GM18907 (cell line): ENCODE data around the gene IL36G.

Experiments
- ATAC-seq: cut with Tn5 transposase; IDR thresholded peaks from one replicate; pipeline ENCODE4 v1.9.1; 2021; ENCODE audit warnings: mild to moderate bottlenecking, moderate library complexity; ENCODE audit not compliant: unreplicated experiment

Gene IL36G

DNA sequence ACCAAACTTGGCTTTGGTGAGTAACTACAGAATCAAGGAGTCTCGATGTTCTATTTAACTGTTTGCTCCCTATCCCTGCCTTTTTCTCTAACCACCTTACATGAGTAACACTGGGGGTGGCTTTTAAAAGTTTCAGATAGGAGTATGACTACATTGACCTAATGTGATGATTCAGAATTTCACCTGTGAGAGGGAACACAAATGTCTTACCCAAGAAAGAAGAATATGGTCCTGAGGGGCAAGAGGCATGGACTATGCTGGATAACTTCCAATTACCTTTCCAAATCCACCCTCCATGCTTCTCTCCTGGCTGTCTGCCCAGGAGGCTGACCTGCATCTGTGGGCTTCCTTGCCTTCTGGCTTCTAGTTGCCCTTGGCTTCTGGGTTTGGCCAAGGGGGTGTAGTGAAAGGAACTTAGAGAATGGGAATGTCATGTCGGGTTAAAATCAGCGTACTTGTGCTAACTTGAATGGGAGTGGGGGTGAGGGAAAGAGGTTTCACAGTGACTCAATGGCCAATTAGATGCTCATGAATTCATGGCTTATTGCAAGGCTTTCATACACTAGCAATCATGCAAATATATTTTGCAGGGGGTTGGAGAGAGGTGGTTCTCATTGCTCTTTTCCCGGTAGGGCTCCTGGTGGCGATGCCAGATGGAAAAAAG lies 5.3 kb upstream of the IL36G start:
- no peak for ATAC-seq

DNA sequence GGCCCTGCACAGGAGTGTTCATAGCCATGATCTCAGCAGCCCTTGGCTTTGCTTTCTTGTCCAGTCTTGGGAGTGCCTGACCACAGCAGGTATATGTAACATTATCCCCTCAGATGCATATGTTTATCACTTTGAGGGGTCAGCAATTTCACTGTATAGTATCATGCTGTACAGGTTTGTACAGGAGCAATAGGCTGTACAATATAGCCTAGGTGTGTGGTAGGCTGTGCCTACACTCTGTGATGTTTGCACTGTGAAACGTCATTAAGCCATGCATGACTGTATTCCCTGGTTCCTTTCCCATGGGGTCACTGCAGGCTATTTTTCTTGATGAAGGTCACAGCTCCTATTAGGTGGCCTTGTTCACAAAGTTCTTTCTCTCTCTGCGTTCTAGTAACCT lies 4.7 kb upstream of the IL36G start:
- no peak for ATAC-seq

DNA sequence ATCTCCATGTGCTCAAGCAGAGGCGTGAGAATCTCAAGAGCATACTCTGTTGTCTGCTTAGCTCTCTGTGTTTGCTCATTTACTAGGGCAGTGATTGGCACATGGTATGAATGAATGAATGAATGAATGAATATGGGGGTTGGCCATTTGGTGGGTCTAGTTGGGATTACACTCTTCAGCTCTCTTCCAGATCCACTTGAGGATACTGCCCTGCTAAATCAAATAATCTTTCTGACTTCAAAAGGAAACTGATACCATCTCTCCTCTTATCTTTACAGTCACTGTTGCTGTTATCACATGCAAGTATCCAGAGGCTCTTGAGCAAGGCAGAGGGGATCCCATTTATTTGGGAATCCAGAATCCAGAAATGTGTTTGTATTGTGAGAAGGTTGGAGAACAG lies 1.9 kb downstream of the IL36G start:
- no peak for ATAC-seq

DNA sequence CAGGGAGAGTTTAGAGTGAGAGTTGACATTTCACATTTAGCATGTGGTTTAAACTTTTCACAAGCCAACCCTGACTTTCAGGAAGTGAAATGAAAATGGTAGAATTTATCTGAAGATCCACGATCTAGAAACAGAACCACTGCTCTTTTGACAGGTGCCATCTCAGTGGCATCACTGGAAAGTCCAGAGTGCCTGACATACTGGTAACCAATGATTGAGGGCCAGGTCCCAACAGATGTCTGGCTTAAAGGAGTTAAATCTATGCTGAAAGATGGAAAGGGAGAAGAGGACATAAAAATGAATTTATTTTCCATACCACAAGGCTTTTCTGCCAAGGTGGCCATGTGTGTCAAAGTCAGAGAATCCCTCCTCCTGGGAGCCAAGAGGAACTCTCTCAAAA lies 2.7 kb downstream of the IL36G start:
- no peak for ATAC-seq

DNA sequence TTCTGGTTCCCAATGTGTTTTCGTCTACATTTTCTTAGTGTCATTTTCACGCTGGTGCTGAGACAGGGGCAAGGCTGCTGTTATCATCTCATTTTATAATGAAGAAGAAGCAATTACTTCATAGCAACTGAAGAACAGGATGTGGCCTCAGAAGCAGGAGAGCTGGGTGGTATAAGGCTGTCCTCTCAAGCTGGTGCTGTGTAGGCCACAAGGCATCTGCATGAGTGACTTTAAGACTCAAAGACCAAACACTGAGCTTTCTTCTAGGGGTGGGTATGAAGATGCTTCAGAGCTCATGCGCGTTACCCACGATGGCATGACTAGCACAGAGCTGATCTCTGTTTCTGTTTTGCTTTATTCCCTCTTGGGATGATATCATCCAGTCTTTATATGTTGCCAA lies 7.3 kb downstream of the IL36G start:
- ATAC-seq: no peak

DNA sequence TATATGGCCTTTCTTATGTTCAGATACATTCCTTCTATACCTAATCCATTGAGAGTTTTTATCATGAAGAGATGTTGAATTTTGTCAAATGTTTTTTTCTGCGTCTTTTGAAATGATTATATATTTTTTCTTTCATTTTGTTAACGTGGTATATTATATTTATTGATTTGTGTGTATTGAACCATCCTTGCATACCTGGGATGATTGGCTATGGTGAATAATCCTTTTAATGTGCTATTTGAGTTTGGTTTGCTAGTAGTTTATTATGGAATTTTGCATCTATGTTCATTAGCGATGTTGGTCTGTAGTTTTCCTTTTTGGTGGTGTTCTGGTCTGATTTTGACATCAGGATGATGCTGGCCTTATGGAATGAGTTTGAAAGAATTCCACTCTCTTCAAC lies 11.8 kb downstream of the IL36G start:
- ATAC-seq: no peak

DNA sequence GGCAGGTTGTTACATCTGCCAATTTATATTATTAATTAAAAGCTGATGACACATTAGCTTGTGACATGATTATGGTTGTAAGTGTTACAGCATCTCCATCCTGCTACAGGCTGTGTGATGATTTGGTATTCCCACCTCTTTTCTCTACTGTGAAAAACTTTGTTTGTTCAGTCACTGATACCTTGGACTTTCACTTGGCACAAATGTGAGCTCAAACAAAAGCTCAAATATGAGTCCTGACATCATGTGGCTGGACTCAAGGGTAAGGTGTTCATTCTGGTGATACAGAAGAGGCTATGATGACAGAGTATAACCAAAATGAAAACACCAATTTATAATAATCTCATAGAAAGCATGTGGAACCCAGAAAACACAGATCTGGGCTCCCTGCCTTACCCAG lies 16.0 kb downstream of the IL36G start:
- no peak for ATAC-seq

DNA sequence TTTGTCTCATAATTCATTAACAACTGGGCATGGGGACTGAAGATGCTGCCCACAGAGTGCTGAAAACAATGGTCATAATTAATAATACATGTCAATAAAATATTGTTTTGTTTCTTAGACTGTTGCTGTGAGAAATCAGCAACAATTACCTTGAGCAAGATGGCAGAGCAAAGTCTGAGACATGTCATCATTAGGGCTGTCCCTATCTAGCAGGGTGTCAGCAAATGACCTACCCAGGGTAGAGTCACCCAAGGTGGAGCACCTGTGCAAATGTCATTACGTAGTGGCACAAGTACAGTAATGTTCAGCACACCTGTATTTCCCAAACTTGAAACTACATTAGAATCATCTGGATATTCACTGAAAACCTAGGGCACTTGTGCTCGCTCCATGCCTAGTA lies 16.8 kb downstream of the IL36G start:
- ATAC-seq: no peak

DNA sequence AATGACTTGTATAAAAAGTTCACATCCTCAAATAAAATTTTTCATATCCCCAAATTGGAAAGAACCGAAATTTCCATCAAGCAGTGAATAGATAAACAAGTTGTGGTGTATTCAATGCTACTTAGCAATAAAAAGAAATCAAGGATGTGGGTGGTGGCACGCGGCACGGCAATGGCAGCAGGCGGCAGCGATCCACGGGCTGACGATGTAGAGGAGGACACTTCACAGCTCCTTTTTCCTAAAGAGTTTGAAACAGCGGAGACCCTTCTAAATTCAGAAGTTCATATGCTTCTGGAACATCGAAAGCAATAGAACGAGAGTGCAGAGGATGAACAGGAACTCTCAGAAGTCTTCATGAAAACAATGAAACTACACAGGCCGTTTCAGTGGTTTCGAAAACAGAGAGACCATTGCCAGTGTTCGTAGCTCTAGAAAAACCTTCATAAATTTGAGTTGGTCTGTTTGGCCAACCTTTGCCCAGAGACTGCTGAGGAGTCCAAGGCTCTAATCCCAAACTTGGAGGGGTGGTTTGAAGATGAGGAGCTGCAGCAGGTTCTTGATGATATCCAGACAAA lies 17.6 kb downstream of the IL36G start:
- no peak for ATAC-seq

DNA sequence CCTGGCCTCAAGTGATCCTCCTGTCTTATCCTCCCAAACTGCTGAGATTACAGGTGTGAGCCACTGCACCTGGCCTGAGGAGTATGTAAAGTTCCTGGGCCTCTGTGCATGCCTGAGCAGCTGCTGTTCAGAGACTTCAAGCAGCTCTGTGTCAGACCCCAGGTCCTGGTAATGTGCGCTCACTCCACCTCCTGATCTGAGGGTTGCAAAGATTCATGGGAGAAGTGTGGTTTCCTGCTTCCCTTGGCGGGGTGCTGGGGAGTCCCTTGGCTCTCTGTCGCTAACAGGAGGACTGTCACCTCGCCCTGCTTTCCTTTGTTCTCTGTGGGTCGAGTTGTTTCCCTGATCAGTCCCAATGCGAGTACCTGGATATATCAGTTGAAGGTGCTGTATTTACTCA lies 18.8 kb downstream of the IL36G start:
- no peak for ATAC-seq

DNA sequence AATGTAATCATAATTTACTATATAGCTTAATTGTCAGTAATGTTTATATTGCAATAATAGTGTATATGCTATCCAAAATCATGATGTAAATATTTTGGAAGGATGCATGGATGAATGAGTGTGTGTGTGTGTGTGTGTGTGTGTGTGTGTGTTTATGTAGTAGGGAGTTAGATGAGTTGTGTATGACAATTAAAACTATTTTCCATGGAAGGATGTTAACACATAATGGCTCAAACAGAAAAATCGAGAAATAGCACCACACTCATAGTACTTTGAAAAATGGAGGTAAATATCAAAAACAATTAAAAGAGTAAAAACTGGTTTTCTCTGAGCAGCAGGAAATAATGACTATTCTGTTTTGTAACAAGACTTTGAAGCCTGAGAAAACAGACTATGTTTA lies 19.3 kb downstream of the IL36G start:
- ATAC-seq: no peak

DNA sequence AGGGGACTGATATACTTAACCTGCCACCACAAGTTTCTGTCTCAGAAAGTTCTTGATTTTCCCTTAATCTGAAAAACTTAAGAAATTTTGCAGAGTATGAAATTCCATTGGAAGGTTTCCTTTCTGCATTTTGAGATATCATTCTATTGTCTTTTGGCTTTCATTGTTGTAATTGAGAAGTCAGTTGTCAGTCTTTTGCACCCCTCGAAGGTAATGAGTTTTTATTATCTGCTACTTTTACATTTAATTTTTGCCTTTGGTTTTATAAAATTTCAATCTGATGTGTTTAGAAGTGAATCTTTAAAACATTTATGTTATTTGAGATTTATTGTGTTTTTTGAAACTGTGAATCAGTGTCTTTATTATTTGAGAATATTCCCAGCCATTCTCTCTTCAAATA lies 22.6 kb downstream of the IL36G start:
- ATAC-seq: no peak

DNA sequence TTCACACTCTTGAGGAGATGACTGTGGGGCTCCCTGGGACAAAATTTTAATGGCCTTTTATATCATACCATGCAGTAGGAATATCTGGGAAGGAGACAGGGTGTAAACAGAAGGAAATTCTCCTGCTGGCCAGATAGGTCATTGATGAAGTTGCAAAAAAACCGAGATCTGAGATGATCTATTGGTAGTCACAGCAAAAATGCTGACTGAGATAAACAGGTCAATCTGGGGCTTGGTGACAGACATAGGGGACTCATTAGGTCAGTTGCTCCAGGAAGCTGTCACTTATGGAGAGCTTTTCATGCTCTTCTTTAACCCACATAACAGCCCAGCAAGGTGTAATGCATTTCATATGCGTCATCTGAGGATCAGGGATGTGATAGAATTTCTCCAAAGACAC lies 24.9 kb downstream of the IL36G start:
- no peak for ATAC-seq

DNA sequence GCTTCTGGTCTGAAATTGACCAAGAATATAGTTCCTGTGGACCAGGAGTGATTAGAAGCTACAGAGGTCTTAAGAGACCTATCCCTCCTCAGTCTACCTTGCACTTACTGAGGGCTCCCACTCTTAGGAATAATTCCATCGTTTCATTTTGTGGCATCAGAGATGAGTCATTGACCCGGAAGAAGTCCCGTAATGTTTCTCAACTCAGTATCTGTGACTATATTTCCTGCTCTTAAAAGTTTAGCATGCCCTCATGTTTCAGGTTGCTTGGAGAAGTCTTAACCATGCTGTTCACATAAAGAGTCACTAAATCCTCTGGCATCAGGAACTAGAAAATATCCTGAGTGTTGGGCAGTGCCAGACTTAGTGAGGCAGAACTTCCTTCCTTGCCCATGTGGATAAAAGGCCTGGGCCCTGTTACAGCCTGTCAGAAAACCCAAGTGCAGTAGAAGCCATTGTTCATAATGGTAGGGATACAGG lies 27.3 kb downstream of the IL36G start, which contains the start of gene IL36A:
TSS of gene IL36A (plus strand) at position 430 of the 480 bp plus-strand sequence. CDS start 413 bp downstream, outside the sequence.
- ATAC-seq: no peak

DNA sequence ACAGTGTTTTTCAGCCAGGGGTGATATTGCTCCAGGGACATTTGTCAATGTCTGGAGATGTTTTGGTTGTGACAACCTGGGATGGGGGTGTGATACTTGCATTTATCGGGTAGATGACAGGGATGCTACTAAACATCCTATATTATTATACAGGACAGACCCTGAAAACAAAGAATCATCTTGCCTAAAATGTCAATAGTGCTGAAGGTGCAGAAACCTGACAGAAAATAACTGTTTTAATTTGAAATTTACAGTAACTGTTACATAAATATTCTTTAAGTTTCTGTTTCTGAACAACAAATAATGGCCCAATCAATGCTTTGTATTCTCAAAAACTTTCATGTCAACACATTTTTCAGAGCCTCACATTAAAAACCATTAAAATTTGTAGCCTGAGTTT lies 29.4 kb downstream of the IL36G start:
- no peak for ATAC-seq

DNA sequence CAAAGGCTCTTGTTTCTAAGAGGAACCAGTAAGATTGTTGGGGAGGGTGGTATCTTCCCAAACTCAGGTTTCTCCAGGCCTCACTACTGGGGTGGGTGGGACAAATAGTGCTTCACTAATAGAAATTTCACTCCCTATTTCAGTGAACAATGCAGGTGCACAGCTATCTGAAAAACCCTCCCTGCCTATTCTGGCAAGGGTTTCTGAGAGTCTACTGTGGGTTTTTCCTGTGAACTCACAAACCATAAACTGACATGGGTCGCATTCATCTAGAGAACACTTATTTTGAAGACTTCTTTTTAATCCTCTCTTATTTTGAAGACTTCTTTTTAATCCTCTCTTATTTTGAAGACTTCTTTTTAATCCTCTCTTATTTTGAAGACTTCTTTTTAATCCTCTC lies 31.8 kb downstream of the IL36G start:
- no peak for ATAC-seq

DNA sequence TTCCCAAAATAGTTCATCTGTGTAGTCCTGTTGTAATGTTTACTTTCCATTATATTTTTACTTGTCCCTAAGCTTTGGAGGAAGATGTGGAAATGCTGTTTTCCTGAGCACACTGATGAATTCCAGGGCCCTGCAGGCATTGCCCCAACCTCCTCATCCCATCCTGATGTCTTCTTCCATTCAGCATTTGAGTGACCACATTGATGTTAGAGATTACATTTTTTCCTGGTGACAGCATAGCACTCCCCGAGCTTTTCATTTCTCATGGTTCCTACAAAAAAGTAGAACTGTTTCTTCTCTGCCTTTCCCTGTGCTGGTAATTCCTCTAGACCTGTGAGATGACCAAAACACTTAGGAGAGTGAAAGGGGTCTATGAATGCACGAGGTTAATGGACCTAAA lies 32.3 kb downstream of the IL36G start:
- ATAC-seq: no peak

DNA sequence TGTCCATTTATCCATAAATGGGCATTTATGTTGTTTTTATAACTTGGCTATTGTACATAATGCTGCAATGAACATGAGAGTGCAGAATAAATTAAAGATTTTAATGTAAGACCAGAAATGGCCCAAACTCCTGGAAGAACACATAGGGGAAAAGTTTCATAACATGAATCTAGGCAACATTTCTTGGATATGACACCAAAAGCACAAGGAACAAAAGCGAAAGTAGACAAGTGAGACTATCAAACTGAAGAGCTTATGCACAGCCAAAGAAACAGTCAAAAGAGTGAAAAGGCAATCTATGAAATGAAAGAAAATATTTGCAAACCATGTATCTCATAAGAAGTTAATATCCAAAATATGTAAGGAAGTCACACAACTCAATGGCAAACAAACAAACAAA lies 33.3 kb downstream of the IL36G start:
- ATAC-seq: no peak

DNA sequence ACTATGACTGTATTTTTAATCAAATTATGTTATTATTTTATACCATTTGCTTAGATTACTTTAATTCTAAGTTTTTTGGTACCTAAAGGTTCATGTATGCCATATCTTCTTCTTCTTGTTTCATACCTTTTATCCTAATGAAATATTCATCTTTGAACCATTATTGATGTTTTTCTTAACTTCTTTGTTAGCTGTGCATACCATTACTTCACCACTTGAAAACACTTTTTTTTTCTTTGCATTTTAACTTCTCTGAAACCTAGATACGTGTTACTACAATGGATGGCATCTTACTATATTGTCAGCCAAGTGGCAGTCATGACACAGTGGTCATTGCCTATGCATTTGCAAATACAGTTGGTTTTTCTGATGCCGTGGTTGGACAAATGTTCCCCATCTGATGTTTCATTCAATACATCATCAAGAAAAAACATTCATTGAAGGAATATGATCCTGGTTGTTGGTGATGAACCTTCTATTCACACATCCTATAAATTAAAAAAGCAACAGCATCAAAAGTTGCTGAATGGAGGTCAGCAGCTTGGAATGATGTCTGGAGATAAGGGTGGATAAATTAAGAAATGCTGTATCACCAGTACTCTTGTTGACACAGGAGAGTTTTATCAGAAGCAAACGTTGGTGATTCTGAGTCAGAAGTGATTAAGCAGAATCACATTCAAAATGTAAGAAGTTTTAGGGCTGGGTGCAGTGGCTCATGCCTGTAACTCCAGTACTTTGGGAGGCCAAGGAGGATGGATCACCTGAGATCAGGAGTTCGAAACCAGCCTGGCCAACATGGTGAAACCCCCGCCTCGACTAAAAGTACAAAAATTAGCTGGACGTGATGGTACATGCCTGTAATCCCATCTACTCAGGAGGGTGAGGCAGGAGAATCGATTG lies 34.9 kb downstream of the IL36G start:
- ATAC-seq: no peak

DNA sequence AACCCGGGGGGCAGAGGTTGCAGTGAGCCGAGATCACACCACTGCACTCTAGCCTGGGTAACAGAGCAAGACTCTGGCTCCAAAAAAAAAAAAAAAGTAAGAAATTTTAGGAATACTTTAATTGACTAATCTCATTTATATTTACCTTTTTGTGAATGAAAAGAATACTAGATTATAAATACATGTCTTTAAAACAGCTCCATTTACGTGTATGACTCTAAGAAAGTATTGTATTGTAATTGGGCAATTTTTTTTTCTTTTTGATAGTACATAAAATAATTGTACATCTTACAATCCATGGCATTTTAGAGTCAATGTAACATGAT lies 35.5 kb downstream of the IL36G start:
- no peak for ATAC-seq

DNA sequence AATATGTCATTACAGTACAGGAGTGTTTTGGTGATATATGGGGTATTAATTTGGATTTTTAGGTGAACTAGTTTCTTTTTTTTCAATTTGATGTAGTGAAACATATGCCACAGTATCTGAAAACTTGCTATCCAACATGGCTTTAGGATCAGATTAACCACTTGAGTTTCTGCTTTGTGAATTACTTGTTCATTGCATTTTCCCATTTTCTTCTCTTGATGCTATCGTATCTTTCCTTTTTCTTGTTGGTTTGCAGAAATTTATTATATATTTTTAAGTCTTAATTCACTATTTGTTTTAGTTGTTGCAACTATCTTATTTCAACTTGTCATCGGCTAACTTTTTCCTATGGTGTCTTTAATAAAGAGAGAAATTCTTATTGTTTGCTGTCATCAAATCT lies 36.3 kb downstream of the IL36G start:
- ATAC-seq: no peak

DNA sequence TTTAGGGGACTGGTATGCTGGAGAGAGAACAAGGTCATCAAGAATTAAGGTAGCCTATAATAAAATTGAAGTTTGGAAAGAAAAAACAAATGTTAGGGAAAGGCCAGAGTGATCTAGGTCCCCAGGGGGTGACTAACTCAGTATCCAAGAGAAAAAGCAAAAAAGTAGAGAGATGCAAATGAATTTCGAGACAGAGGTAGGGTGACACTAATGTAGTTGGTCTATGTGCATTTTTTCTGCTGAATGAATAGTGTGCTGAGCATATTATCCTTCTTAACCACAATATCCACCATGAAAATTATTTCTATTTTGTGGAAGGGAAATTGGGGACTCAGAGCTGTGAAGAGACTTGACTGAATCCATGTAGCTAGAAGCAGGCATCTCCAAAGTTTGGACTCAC lies 37.2 kb downstream of the IL36G start:
- ATAC-seq: no peak
